ENCODE data around the gene SECISBP2L. TPM values are rescaled to one million over a fixed set of nuclear protein-coding genes. Genes with fewer than 3 reads are reported as not detected.

Gene SECISBP2L
- total RNA-seq, 3 donors from 2014 or later: 49.2 to 70.6 (median 62.3) TPM

DNA sequence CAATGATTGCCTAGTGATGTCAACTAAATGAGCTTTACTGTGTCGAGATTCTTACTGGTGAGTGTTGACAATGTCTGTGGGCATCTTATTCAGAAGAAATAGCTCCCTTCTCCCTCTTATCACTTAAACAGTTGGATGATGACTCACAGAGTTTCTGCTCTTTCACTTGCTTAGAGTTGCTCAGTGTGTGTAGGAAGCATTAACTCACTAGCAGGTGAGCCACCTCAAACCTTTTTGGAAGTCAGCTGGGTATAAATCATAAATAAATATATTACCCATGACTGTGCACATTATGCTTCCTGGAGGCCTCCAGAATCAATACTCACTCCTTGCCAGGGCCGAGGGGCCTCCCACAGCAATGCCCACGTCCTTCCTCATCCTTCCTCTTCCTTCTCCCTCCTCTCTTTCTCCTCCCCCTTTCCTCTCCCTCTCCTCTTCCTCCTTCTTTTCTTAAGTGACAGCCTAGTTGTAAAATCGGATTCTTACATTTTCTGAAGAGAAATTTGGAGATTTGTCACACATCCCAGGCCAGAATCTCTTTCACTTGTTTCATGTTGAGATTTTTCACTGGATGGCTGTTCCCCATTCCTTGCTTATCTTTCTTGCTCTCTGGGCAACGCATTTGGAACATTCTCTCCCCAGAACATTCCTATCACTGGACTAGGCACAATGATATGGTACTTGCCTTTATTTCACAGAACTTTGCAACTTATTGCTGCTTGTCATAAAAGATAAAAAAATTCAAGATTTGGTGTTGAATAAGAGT is 100.0 kb downstream of the SECISBP2L start:
- Histone ChIP-seq H3K27ac (no peak overlapping the region), H3K4me3 (no peak overlapping the region), H3K9me3 (no peaks in the 10 kb centered on the region), H3K27me3 (no peaks in the 10 kb centered on the region), H3K36me3 (no peaks in the 10 kb centered on the region), H3K4me1 (no peaks in the 10 kb centered on the region)
- intact Hi-C loops (cut with DNase I; ENCODE audit: low total_unique reads): no loop called here
- TF ChIP-seq, protein P1, sequence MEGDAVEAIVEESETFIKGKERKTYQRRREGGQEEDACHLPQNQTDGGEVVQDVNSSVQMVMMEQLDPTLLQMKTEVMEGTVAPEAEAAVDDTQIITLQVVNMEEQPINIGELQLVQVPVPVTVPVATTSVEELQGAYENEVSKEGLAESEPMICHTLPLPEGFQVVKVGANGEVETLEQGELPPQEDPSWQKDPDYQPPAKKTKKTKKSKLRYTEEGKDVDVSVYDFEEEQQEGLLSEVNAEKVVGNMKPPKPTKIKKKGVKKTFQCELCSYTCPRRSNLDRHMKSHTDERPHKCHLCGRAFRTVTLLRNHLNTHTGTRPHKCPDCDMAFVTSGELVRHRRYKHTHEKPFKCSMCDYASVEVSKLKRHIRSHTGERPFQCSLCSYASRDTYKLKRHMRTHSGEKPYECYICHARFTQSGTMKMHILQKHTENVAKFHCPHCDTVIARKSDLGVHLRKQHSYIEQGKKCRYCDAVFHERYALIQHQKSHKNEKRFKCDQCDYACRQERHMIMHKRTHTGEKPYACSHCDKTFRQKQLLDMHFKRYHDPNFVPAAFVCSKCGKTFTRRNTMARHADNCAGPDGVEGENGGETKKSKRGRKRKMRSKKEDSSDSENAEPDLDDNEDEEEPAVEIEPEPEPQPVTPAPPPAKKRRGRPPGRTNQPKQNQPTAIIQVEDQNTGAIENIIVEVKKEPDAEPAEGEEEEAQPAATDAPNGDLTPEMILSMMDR (IDR thresholded peaks at IDR 0.05): no peak
- TF ChIP-seq POLR2A (IDR thresholded peaks at IDR 0.05): no peak
- no peak for DNase-seq (ENCODE audit: low spot score in 2 of 2)

DNA sequence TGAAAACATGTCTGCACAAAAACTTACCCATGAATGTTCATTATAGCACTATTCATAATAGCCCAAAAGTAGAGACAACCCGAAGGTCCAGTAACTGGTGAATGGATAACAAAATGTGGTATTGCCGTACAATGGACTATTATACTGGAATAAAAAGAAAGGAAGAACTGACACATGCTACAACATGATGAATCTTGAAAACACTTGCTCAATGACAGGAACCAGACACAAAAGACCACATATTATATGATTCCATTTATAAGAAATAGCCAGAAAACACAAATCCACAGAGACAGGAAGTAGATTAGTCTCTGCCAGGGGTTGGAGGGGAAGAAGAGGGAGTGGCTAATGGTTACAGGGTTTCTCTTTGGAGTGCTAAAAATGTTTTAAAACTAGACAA is 100.9 kb downstream of the SECISBP2L start:
- Histone ChIP-seq H3K27ac (no peak overlapping the region), H3K9me3 (no peaks in the 10 kb centered on the region), H3K4me3 (no peak overlapping the region), H3K27me3 (no peaks in the 10 kb centered on the region), H3K36me3 (no peaks in the 10 kb centered on the region), H3K4me1 (no peaks in the 10 kb centered on the region)
- TF ChIP-seq, protein P1 (IDR thresholded peaks at IDR 0.05): no peak
- no peak for TF ChIP-seq POLR2AphosphoS5 (IDR thresholded peaks at IDR 0.05)
- TF ChIP-seq POLR2A (IDR thresholded peaks at IDR 0.05): no peak
- no peak for DNase-seq (ENCODE audit: low spot score in 2 of 2)
- intact Hi-C loops (cut with DNase I; ENCODE audit: low total_unique reads): no loop called here

DNA sequence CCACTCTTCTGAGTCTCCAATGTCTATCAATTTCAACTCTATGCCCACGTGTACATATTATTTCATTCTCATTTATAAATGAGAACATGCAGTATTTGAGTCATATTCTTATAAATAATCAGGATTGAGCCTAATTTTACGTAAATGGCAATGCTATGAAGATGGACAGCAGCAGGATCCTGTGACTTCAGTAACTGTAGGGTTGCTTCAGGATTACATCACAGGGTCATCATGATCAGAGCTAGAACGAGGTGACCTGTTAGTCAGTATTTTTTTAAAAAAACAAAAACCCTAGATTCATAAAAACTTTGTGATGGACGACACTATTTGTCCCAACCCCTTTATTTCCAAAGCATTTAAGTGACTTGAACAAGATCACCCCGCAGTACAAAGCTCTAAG is 104.3 kb downstream of the SECISBP2L start:
- H3K4me1 ChIP-seq: no peaks in the 10 kb centered on the region
- TF ChIP-seq POLR2AphosphoS5 (IDR thresholded peaks at IDR 0.05) (no peak), POLR2A (IDR thresholded peaks at IDR 0.05) (no peak)
- TF ChIP-seq, protein P1 (IDR thresholded peaks at IDR 0.05): no peak
- no peak overlapping the region for H3K4me3 ChIP-seq
- no peak overlapping the region for H3K27ac ChIP-seq
- no peak for DNase-seq (ENCODE audit: low spot score in 2 of 2)
- no peaks in the 10 kb centered on the region for H3K27me3 ChIP-seq
- H3K36me3 ChIP-seq: no peaks in the 10 kb centered on the region
- intact Hi-C loops (cut with DNase I; ENCODE audit: low total_unique reads): no loop called here
- H3K9me3 ChIP-seq: no peaks in the 10 kb centered on the region

DNA sequence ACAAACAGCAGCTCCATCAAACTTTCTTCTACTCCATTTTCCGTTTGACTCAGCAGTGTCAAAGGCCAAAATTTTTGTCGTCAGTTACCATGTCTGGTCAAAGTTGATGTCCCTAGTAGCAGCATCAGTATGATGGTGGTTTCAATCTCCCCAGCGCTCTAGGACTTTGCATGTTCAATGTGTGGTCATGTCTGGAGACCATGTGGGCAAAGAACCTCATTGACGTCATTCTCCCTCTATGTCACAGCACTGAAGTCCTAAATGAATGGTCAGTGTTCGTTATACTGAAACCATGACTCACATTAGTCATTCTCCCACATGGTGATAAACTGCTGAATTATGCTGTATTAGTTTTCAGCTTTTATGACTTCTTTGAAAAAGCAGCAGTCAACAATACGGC is 105.7 kb downstream of the SECISBP2L start:
- H3K27me3 ChIP-seq: no peaks in the 10 kb centered on the region

DNA sequence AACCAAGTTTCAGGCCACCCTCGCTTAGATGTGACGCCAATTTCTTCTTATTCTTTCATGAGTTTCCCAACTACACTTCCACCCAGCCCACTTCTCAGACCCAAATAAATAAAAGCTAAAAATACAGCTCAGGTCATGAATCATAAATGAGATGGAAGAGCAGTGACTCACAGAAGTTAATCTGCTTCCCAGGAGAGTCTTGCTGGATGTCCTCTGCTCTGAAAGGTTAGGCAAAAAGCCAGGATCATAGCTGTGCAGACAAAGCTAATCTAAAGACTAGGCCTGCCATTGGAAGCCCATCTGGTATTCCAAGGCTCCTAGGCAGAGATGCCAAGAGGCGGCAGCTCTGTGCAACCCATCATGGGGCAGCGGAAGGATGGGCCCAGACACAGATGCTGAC is 106.6 kb downstream of the SECISBP2L start:
- Histone ChIP-seq H3K4me1 (no peaks in the 10 kb centered on the region), H3K27me3 (no peaks in the 10 kb centered on the region), H3K4me3 (no peak overlapping the region), H3K36me3 (no peaks in the 10 kb centered on the region), H3K9me3 (no peaks in the 10 kb centered on the region), H3K27ac (no peak overlapping the region)
- intact Hi-C loops (cut with DNase I; ENCODE audit: low total_unique reads): no loop called here
- DNase-seq (ENCODE audit: low spot score in 2 of 2): no peak
- TF ChIP-seq POLR2AphosphoS5 (IDR thresholded peaks at IDR 0.05) (no peak), POLR2A (IDR thresholded peaks at IDR 0.05) (no peak)
- TF ChIP-seq, protein P1 (IDR thresholded peaks at IDR 0.05): no peak

More for the DNA sequence above, 105.7 kb downstream of the SECISBP2L start:
- no peak for DNase-seq (ENCODE audit: low spot score in 2 of 2)
- H3K4me1 ChIP-seq: no peaks in the 10 kb centered on the region
- H3K4me3 ChIP-seq: no peak overlapping the region
- TF ChIP-seq POLR2A (IDR thresholded peaks at IDR 0.05) (no peak), POLR2AphosphoS5 (IDR thresholded peaks at IDR 0.05) (no peak)
- TF ChIP-seq, protein P1 (IDR thresholded peaks at IDR 0.05): no peak
- no peak overlapping the region for H3K27ac ChIP-seq
- H3K9me3 ChIP-seq: no peaks in the 10 kb centered on the region
- H3K36me3 ChIP-seq: no peaks in the 10 kb centered on the region
- intact Hi-C loops (cut with DNase I; ENCODE audit: low total_unique reads): no loop called here

Other genes starting within 250 kb of the SECISBP2L start
- 10 to 100 TPM in 1 of 3 donors, 1 to 10 TPM in 2; 5.3 to 13.5 (median 5.9) TPM for gene CEP152, start 235.4 kb downstream of the SECISBP2L start, total RNA-seq
- 100 to 1,000 TPM; 204 to 266 (median 227) TPM for gene EID1, start 168.3 kb downstream of the SECISBP2L start, total RNA-seq
- gene SHC4, start 82.5 kb downstream of the SECISBP2L start, total RNA-seq: 1 to 10 TPM in 2 of 3 donors, under 1 TPM in 1; 0.16 to 4.0 (median 1.3) TPM
- gene COPS2, start 109.2 kb upstream of the SECISBP2L start, total RNA-seq: 10 to 100 TPM; 59.3 to 96.8 (median 75.5) TPM
- 10 to 100 TPM; 26.2 to 69.5 (median 64.1) TPM for gene GALK2, start 123.8 kb upstream of the SECISBP2L start, total RNA-seq